ENCODE measurements around the gene PDK1.
A peak's percentile ranks its signal among the peaks of the same experiment; 100 is the strongest.

- TF ChIP-seq, protein P1, sequence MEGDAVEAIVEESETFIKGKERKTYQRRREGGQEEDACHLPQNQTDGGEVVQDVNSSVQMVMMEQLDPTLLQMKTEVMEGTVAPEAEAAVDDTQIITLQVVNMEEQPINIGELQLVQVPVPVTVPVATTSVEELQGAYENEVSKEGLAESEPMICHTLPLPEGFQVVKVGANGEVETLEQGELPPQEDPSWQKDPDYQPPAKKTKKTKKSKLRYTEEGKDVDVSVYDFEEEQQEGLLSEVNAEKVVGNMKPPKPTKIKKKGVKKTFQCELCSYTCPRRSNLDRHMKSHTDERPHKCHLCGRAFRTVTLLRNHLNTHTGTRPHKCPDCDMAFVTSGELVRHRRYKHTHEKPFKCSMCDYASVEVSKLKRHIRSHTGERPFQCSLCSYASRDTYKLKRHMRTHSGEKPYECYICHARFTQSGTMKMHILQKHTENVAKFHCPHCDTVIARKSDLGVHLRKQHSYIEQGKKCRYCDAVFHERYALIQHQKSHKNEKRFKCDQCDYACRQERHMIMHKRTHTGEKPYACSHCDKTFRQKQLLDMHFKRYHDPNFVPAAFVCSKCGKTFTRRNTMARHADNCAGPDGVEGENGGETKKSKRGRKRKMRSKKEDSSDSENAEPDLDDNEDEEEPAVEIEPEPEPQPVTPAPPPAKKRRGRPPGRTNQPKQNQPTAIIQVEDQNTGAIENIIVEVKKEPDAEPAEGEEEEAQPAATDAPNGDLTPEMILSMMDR (IDR thresholded peaks at IDR 0.05): peak; percentile 31
- TF ChIP-seq TCF7L2 (IDR thresholded peaks at IDR 0.05; ENCODE audit: low read depth, low read length) (no peak), SIN3A (IDR thresholded peaks at IDR 0.05; ENCODE audit: borderline replicate concordance, insufficient read depth, low read depth, low read length) (no peak), POLR2AphosphoS5 (IDR thresholded peaks at IDR 0.05; ENCODE audit: low read depth, low read length) (no peak)
Observed at GRCh38 chr2:172613615-172614231, 57.8 kb downstream of the PDK1 start.
